IMR-90 (cell line): ENCODE measurements around the gene FER. TPM values are rescaled to one million over a fixed set of nuclear protein-coding genes. Genes with fewer than 3 reads are reported as not detected.

Source experiments
- ATAC-seq: fragments of 200-7000 bp; cut with Tn5 transposase; 2 replicates; pipeline ENCODE4 v1.9.1; 2020; ENCODE audit warnings: low read depth, mild to moderate bottlenecking, moderate library complexity
- BruUV-seq: library from RNA; stranded (reverse); fragments of 400-500 nt; replicated peaks from 2 replicates; lab custom pipeline; 2021; lab: Mats Ljungman, UMichigan
- CTCF ChIA-PET: fragments of 300-600 bp; formaldehyde crosslinking; extraction: SDS; loops from one replicate; lab custom pipeline; 2021; ENCODE audit warnings: antibody characterized with exemption; lab: Yijun Ruan, JAX
- POLR2A ChIA-PET: fragments of 300-600 bp; sonication (Branson Sonifier 250); formaldehyde crosslinking; loops from one replicate; lab custom pipeline; 2022; ENCODE audit warnings: antibody characterized with exemption; ENCODE audit not compliant: unreplicated experiment; lab: Charles Lee
- DNase-seq: peaks from one replicate; pipeline ENCODE4 v3.0.0; 2013
- H2AFZ ChIP-seq: replicated peaks from 2 replicates; pipeline ENCODE3; 2013; ENCODE audit warnings: low read length, mild to moderate bottlenecking; ENCODE audit not compliant: poor library complexity
- H2AK5ac ChIP-seq: 2 replicates; pipeline ENCODE4 v1.6.1; 2013; ENCODE audit warnings: low read depth, low read length, inconsistent platforms
- H2AK9ac ChIP-seq: replicated peaks from 2 replicates; pipeline ENCODE3; 2013; ENCODE audit warnings: mild to moderate bottlenecking, low read depth, low read length, moderate library complexity; ENCODE audit not compliant: poor library complexity
- H2BK120ac ChIP-seq: 2 replicates; pipeline ENCODE4 v1.6.1; 2013; ENCODE audit warnings: low read depth, low read length, inconsistent platforms
- H2BK15ac ChIP-seq: 3 replicates; pipeline ENCODE4 v1.6.1; 2013; ENCODE audit warnings: low read depth, low read length, inconsistent platforms
- H2BK20ac ChIP-seq: 2 replicates; pipeline ENCODE4 v1.6.1; 2013; ENCODE audit warnings: low read depth, mild to moderate bottlenecking, inconsistent platforms, low read length, moderate library complexity
- H2BK5ac ChIP-seq: 2 replicates; pipeline ENCODE4 v1.6.1; 2013; ENCODE audit warnings: mild to moderate bottlenecking, low read depth, low read length, inconsistent platforms; ENCODE audit not compliant: poor library complexity, severe bottlenecking
- H3K14ac ChIP-seq: replicated peaks from 2 replicates; pipeline ENCODE4 v1.6.1; 2013; ENCODE audit warnings: low read depth, low read length, inconsistent platforms
- H3K18ac ChIP-seq: 2 replicates; pipeline ENCODE4 v1.6.1; 2013; ENCODE audit warnings: low read depth, low read length, control low read depth
- H3K23ac ChIP-seq: 2 replicates; pipeline ENCODE4 v1.6.1; 2013; ENCODE audit warnings: low read depth, low read length, inconsistent platforms
- H3K27ac ChIP-seq: 2 replicates; pipeline ENCODE4 v1.5.1; 2013; ENCODE audit warnings: mild to moderate bottlenecking, control low read depth, low read length; ENCODE audit not compliant: insufficient read depth
- H3K27me3 ChIP-seq: 2 replicates; pipeline ENCODE4 v1.6.1; 2013; ENCODE audit warnings: low read length; ENCODE audit not compliant: control insufficient read depth, insufficient read depth
- H3K36me3 ChIP-seq: 2 replicates; pipeline ENCODE4 v1.6.1; 2013; ENCODE audit warnings: low read length, mixed read lengths; ENCODE audit not compliant: control insufficient read depth, insufficient read depth
- H3K4ac ChIP-seq: 2 replicates; pipeline ENCODE4 v1.6.1; 2013; ENCODE audit warnings: low read depth, low read length, inconsistent platforms
- H3K4me1 ChIP-seq: 2 replicates; pipeline ENCODE4 v1.6.1; 2013; ENCODE audit warnings: low read length, mixed read lengths; ENCODE audit not compliant: control insufficient read depth, insufficient read depth
- H3K4me2 ChIP-seq: 2 replicates; pipeline ENCODE4 v1.6.1; 2013; ENCODE audit warnings: low read depth, mild to moderate bottlenecking, control low read depth, low read length, moderate library complexity
- H3K4me3 ChIP-seq: 2 replicates; pipeline ENCODE4 v1.5.1; 2013; ENCODE audit warnings: low read depth, mild to moderate bottlenecking, control low read depth, low read length, moderate library complexity; ENCODE audit not compliant: insufficient read depth
- H3K56ac ChIP-seq: 2 replicates; pipeline ENCODE4 v1.6.1; 2013; ENCODE audit warnings: low read length, inconsistent platforms; ENCODE audit not compliant: insufficient read depth; ENCODE audit errors: extremely low read depth
- H3K79me1 ChIP-seq, 2 experiments: 2 replicates each; pipeline ENCODE4 v1.6.1; 2013; ENCODE audit warnings: low read length in 2 of 2, inconsistent platforms in 1 of 2, low read depth in 1 of 2
- H3K9ac ChIP-seq: 2 replicates; pipeline ENCODE4 v1.6.1; 2013; ENCODE audit warnings: low read depth, low read length, control low read depth
- H3K9me1 ChIP-seq: 2 replicates; pipeline ENCODE4 v1.6.1; 2013; ENCODE audit warnings: low read length, inconsistent platforms; ENCODE audit not compliant: insufficient read depth
- H3K9me3 ChIP-seq: 2 replicates; pipeline ENCODE4 v1.6.1; 2013; ENCODE audit warnings: low read length; ENCODE audit not compliant: control insufficient read depth, insufficient read depth
- H4K20me1 ChIP-seq: 2 replicates; pipeline ENCODE4 v1.6.1; 2013; ENCODE audit warnings: low read length, inconsistent platforms; ENCODE audit not compliant: insufficient read depth
- H4K5ac ChIP-seq: 2 replicates; pipeline ENCODE4 v1.6.1; 2013; ENCODE audit warnings: mild to moderate bottlenecking, low read depth, low read length, control low read depth
- H4K8ac ChIP-seq, 2 experiments: 2 replicates each; pipeline ENCODE4 v1.6.1; 2013; ENCODE audit warnings: low read depth in 2 of 2, low read length in 2 of 2, control low read depth in 1 of 2, inconsistent platforms in 1 of 2
- H4K91ac ChIP-seq: 2 replicates; pipeline ENCODE4 v1.6.1; 2013; ENCODE audit warnings: low read depth, low read length, inconsistent platforms; ENCODE audit not compliant: insufficient read depth
- FOS ChIP-seq: fragments of 150-350 bp; IDR thresholded peaks from 2 replicates; pipeline ENCODE4 v1.6.1; 2016; ENCODE audit warnings: low read depth, low read length
- MAFK ChIP-seq: IDR thresholded peaks from 2 replicates; pipeline ENCODE4 v1.6.1; 2012; ENCODE audit warnings: low read depth, low read length, improper control_type of control experiment
- SMC3 ChIP-seq: fragments of 150-350 bp; IDR thresholded peaks from 2 replicates; pipeline ENCODE4 v1.6.1; 2016; ENCODE audit warnings: low read depth, mild to moderate bottlenecking, antibody characterized with exemption, low read length, moderate library complexity
- WGBS, 2 experiments: methylation state at CpG; one replicate each; pipeline versions ENCODE4 v1.1.5 to v1.1.7; 2013; ENCODE audit warnings: missing lambda C conversion rate in 2 of 2; ENCODE audit not compliant: insufficient read length in 1 of 2; ENCODE audit errors: extremely low coverage in 2 of 2; 5-methylcytosine and 5-hydroxymethylcytosine counted together
- dilution Hi-C: fragments of 300-500 bp; cut with HindIII; formaldehyde crosslinking; loops from one replicate; pipeline ENCODE4 v1.14.3; 2018; ENCODE audit warnings: low sequenced_read_pairs; ENCODE audit not compliant: unreplicated experiment
- in situ Hi-C: fragments of 300-500 bp; cut with MboI; formaldehyde crosslinking; loops from 3 replicates; pipeline ENCODE4 v1.14.3; 2019; ENCODE audit warnings: low sequenced_read_pairs, inconsistent platforms, mixed read lengths
- intact Hi-C: fragments of 100-400 bp; cut with micrococcal nuclease; formaldehyde crosslinking; loops from 2 replicates; pipeline ENCODE4 v1.10.0; 2022
- polyA plus RNA-seq, 3 experiments: library from polyadenylated mRNA; depleted of rRNA; stranded (reverse); fragments of >200 nt; gene quantifications; 2 replicates each; pipeline ENCODE4 v1.2.3, GENCODE V29; 2012; ENCODE audit warnings: low replicate concordance in 1 of 3
- total RNA-seq: library from RNA; depleted of rRNA; stranded (reverse); fragments of >200 nt; gene quantifications from 2 replicates; pipeline ENCODE4 v1.2.3, GENCODE V29; 2012
- TF ChIP-seq, protein P1 (sequence below): conservative IDR thresholded peaks from 2 replicates; pipeline ENCODE4 v1.5.1; 2012; ENCODE audit warnings: mild to moderate bottlenecking, low read depth, low read length, improper control_type of control experiment

Gene FER
- total and polyA plus RNA-seq, 2 of the 4 experiments (the other 2 are of a cell fraction), result 3.5 to 32.4 TPM

DNA sequence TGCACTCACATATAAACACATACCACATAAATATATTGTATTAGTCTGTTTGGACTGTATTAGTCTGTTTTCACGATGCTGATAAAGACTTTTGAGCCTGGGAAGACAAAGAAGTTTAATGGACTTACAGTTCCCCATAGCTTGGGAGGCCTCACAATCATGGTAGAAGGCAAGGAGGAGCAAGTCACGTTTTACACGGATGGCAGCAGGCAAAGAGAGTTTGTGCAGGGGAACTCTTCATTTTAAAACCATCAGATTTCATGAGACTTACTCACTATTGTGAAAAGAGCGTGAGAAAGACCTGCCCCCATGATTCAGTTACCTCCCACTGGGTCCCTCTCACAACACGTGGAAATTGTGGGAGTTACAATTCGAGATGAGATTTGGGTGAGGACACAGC lies 133.4 kb downstream of the FER start:
- Histone ChIP-seq H2BK5ac (no peak overlapping the region), H4K91ac (no peak overlapping the region), H3K36me3 (0 out of 2 replicates have a peak, but pooled peaks cover 2% of the 10 kb centered on the region), H3K4me2 (no peak overlapping the region), H3K27me3 (no peaks in the 10 kb centered on the region), H4K8ac (no peak overlapping the region), H3K9me1 (no peaks in the 10 kb centered on the region), H3K79me1 (no peaks in the 10 kb centered on the region; a peak in 1 of 4 replicates), H3K56ac (no peak overlapping the region), H3K4ac (no peak overlapping the region), H2AFZ (no peak overlapping the region), H3K14ac (no peak overlapping the region), H2AK9ac (no peak overlapping the region), H3K9ac (no peak overlapping the region), H3K23ac (no peak overlapping the region), H4K20me1 (no peaks in the 10 kb centered on the region), H3K4me3 (no peak overlapping the region), H3K4me1 (peaks cover 3% of the 10 kb centered on the region), H3K18ac (no peak overlapping the region), H2AK5ac (no peak overlapping the region), H3K9me3 (no peaks in the 10 kb centered on the region), H3K27ac (no peak overlapping the region), H2BK20ac (no peak overlapping the region), H2BK15ac (no peak overlapping the region), H4K5ac (no peak overlapping the region), H2BK120ac (no peak overlapping the region)
- dilution Hi-C loops, result no loop called here
- no CpG with 5 or more reads among the region's 6 CpGs for WGBS, 2 experiments
- ATAC-seq (no peak), DNase-seq (no peak)
- no TSS peak for BruUV-seq
- in situ Hi-C loops, result no loop called here
- CTCF ChIA-PET, result no interaction called here
- no peak for TF ChIP-seq SMC3
- no peak for TF ChIP-seq FOS
- no peak for TF ChIP-seq MAFK
- TF ChIP-seq, protein P1, sequence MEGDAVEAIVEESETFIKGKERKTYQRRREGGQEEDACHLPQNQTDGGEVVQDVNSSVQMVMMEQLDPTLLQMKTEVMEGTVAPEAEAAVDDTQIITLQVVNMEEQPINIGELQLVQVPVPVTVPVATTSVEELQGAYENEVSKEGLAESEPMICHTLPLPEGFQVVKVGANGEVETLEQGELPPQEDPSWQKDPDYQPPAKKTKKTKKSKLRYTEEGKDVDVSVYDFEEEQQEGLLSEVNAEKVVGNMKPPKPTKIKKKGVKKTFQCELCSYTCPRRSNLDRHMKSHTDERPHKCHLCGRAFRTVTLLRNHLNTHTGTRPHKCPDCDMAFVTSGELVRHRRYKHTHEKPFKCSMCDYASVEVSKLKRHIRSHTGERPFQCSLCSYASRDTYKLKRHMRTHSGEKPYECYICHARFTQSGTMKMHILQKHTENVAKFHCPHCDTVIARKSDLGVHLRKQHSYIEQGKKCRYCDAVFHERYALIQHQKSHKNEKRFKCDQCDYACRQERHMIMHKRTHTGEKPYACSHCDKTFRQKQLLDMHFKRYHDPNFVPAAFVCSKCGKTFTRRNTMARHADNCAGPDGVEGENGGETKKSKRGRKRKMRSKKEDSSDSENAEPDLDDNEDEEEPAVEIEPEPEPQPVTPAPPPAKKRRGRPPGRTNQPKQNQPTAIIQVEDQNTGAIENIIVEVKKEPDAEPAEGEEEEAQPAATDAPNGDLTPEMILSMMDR, result no peak
- intact Hi-C loops, result no loop called here
- POLR2A ChIA-PET, result no interaction called here
